Mesendoderm (in vitro differentiated cells): ENCODE measurements around the gene NLRP1.

Source experiments
- DNase-seq: peaks from one replicate; pipeline ENCODE4 v3.0.0; 2013
- H2AK5ac ChIP-seq: 2 replicates; pipeline ENCODE4 v1.6.1; 2013; ENCODE audit warnings: low read length, inconsistent platforms
- H2BK120ac ChIP-seq: 2 replicates; pipeline ENCODE4 v1.6.1; 2013; ENCODE audit warnings: low read depth, mild to moderate bottlenecking, low read length, moderate library complexity, mixed read lengths
- H2BK15ac ChIP-seq: replicated peaks from 2 replicates; pipeline ENCODE4 v1.6.1; 2013; ENCODE audit warnings: low read depth, mild to moderate bottlenecking, moderate library complexity
- H2BK5ac ChIP-seq: 2 replicates; pipeline ENCODE4 v1.6.1; 2013; ENCODE audit warnings: low read length, inconsistent platforms
- H3K18ac ChIP-seq: 2 replicates; pipeline ENCODE4 v1.6.1; 2013; ENCODE audit warnings: mild to moderate bottlenecking, low read length, mixed read lengths
- H3K23ac ChIP-seq: one replicate; pipeline ENCODE4 v1.6.1; 2013; ENCODE audit warnings: low read length
- H3K27ac ChIP-seq: 2 replicates; pipeline ENCODE4 v1.5.1; 2013; ENCODE audit warnings: low read depth, mild to moderate bottlenecking, inconsistent platforms, low read length, moderate library complexity
- H3K27me3 ChIP-seq: 2 replicates; pipeline ENCODE4 v1.6.1; 2013; ENCODE audit warnings: low read length, control low read depth, mild to moderate bottlenecking, inconsistent platforms; ENCODE audit not compliant: insufficient read depth, poor library complexity
- H3K36me3 ChIP-seq: 2 replicates; pipeline ENCODE4 v1.6.1; 2013; ENCODE audit warnings: low read length, inconsistent platforms; ENCODE audit not compliant: control insufficient read depth, insufficient read depth
- H3K4ac ChIP-seq: one replicate; pipeline ENCODE4 v1.6.1; 2013; ENCODE audit warnings: low read depth, mild to moderate bottlenecking, low read length, moderate library complexity
- H3K4me1 ChIP-seq: 2 replicates; pipeline ENCODE4 v1.6.1; 2013; ENCODE audit warnings: low read depth, low read length, inconsistent platforms; ENCODE audit not compliant: control insufficient read depth
- H3K4me2 ChIP-seq: 2 replicates; pipeline ENCODE4 v1.6.1; 2013; ENCODE audit warnings: low read length
- H3K4me3 ChIP-seq: 2 replicates; pipeline ENCODE4 v1.5.1; 2013; ENCODE audit warnings: mild to moderate bottlenecking, low read length
- H3K56ac ChIP-seq: one replicate; pipeline ENCODE4 v1.6.1; 2013; ENCODE audit warnings: low read length
- H3K79me1 ChIP-seq: 2 replicates; pipeline ENCODE4 v1.6.1; 2013; ENCODE audit warnings: low read length, inconsistent platforms
- H3K79me2 ChIP-seq: 2 replicates; pipeline ENCODE4 v1.6.1; 2013; ENCODE audit warnings: mild to moderate bottlenecking, low read length; ENCODE audit not compliant: control insufficient read depth, insufficient read depth
- H3K9ac ChIP-seq: 2 replicates; pipeline ENCODE4 v1.6.1; 2013; ENCODE audit warnings: low read length, inconsistent platforms
- H4K5ac ChIP-seq: one replicate; pipeline ENCODE4 v1.6.1; 2013; ENCODE audit warnings: low read length
- H4K8ac ChIP-seq: one replicate; pipeline ENCODE4 v1.6.1; 2013; ENCODE audit warnings: low read depth, mild to moderate bottlenecking, control low read depth, low read length, moderate library complexity
- WGBS: extraction: QIAGEN DNeasy Blood & Tissue Kit; methylation state at CpG from one replicate; pipeline ENCODE4 v1.1.7; 2013; ENCODE audit warnings: low lambda C conversion rate, missing lambda C conversion rate; ENCODE audit not compliant: insufficient coverage; ENCODE audit errors: extremely low coverage; 5-methylcytosine and 5-hydroxymethylcytosine counted together

The NLRP1 gene

GRCh38 chr17:5544115-5544514 lies 40.2 kb downstream of the NLRP1 start:
- Histone ChIP-seq H3K18ac (no peak overlapping the region), H3K4me1 (peaks cover 5% of the 10 kb centered on the region), H3K4me2 (no peak overlapping the region), H3K4me3 (no peak overlapping the region), H3K79me1 (no peaks in the 10 kb centered on the region), H2BK120ac (no peak overlapping the region), H2BK5ac (no peak overlapping the region), H3K56ac (no peak overlapping the region), H3K23ac (no peak overlapping the region), H3K36me3 (no peaks in the 10 kb centered on the region), H3K4ac (no peak overlapping the region), H4K5ac (no peak overlapping the region), H2AK5ac (no peak overlapping the region), H3K9ac (no peak overlapping the region), H2BK15ac (no peak overlapping the region), H3K79me2 (no peaks in the 10 kb centered on the region), H3K27me3 (no peaks in the 10 kb centered on the region), H3K27ac (no peak overlapping the region), H4K8ac (no peak overlapping the region)
- no peak for DNase-seq
- no CpG with 5 or more reads among the region's 2 CpGs for WGBS

DNA sequence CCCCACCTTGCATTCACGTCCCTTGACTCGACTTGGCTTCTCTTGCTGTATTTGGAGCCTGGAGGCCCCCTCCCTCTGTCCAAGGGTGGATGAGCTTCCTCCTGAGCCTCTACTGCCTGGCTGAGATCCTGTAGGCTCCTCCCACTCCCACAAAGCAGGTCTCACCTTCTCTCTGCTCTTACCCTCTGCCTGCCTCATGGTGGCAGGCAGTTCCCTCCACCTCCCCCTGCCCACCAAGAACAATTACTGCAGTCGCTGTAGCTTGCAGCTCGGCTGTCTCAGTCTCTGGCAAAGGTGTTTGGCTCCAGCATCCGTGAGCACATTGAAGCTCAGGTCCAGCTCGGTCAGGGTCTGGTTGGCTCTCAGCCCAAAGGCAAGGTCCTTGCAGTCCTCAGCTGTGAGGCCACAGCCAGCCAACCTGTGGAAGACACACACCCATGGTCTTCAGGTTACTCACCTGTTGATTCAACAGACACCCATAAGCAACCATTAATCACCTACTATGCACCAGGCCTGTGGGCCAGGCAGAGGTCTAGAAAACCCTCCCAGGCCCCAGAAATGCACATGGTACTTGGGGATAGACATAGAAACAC lies 42.6 kb downstream of the NLRP1 start:
- H3K4me1 ChIP-seq, result peaks cover 5% of the 10 kb centered on the region
- H2BK5ac ChIP-seq, result no peak overlapping the region
- H3K9ac ChIP-seq, result no peak overlapping the region
- no peaks in the 10 kb centered on the region for H3K36me3 ChIP-seq
- H3K4ac ChIP-seq, result no peak overlapping the region
- no peaks in the 10 kb centered on the region for H3K27me3 ChIP-seq
- H3K79me1 ChIP-seq, result no peaks in the 10 kb centered on the region
- no peaks in the 10 kb centered on the region for H3K79me2 ChIP-seq
- WGBS, result no CpG with 5 or more reads among the region's 6 CpGs
- no peak overlapping the region for H2AK5ac ChIP-seq
- H3K56ac ChIP-seq, result no peak overlapping the region
- no peak overlapping the region for H2BK120ac ChIP-seq
- no peak overlapping the region for H3K18ac ChIP-seq
- H3K4me2 ChIP-seq, result no peak overlapping the region
- no peak overlapping the region for H2BK15ac ChIP-seq
- no peak overlapping the region for H3K27ac ChIP-seq
- peak; percentile 84 for DNase-seq
- no peak overlapping the region for H4K8ac ChIP-seq
- no peak overlapping the region for H3K4me3 ChIP-seq
- H3K23ac ChIP-seq, result no peak overlapping the region
- no peak overlapping the region for H4K5ac ChIP-seq

DNA sequence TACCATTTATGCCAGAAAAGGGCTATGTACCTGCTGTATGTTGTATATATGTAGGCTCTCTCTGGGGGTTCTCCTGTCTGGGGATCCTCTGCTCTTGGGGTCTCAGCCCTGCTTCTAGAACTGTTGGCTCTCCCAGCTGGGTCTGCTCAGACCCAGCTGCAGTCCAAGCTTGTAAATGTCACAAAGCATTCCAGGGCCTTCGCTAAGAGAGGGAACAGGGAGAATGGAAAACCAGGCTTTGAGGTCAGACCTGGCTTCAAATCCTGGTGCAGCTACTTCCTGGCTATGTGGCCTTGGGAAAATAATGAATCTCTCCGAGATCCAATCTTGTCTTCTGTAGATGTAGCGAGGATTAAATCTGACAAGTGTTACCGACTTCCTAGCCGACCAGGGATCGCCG lies 44.0 kb downstream of the NLRP1 start:
- Histone ChIP-seq H3K23ac (no peak overlapping the region), H4K8ac (no peak overlapping the region), H3K36me3 (no peaks in the 10 kb centered on the region), H3K4me1 (peaks cover 2% of the 10 kb centered on the region), H4K5ac (no peak overlapping the region), H3K79me2 (no peaks in the 10 kb centered on the region), H2BK120ac (no peak overlapping the region), H2BK15ac (no peak overlapping the region), H3K27me3 (no peaks in the 10 kb centered on the region), H3K18ac (no peak overlapping the region), H2BK5ac (no peak overlapping the region), H2AK5ac (no peak overlapping the region), H3K4me3 (no peak overlapping the region), H3K27ac (no peak overlapping the region), H3K79me1 (no peaks in the 10 kb centered on the region), H3K9ac (no peak overlapping the region), H3K4ac (no peak overlapping the region), H3K56ac (no peak overlapping the region), H3K4me2 (no peak overlapping the region)
- no CpG with 5 or more reads among the region's 7 CpGs for WGBS
- no peak for DNase-seq

GRCh38 chr17:5539286-5539685 lies 45.0 kb downstream of the NLRP1 start:
- H3K27ac ChIP-seq, result no peak overlapping the region
- no peak overlapping the region for H4K8ac ChIP-seq
- no peaks in the 10 kb centered on the region for H3K36me3 ChIP-seq
- peaks cover 2% of the 10 kb centered on the region for H3K4me1 ChIP-seq
- no peak overlapping the region for H2BK15ac ChIP-seq
- no peaks in the 10 kb centered on the region for H3K79me1 ChIP-seq
- H3K79me2 ChIP-seq, result no peaks in the 10 kb centered on the region
- H2BK120ac ChIP-seq, result no peak overlapping the region
- DNase-seq, result no peak
- no peak overlapping the region for H3K23ac ChIP-seq
- H3K56ac ChIP-seq, result no peak overlapping the region
- no peak overlapping the region for H2BK5ac ChIP-seq
- H3K4ac ChIP-seq, result no peak overlapping the region
- H3K27me3 ChIP-seq, result no peaks in the 10 kb centered on the region
- no peak overlapping the region for H3K4me2 ChIP-seq
- H4K5ac ChIP-seq, result no peak overlapping the region
- H2AK5ac ChIP-seq, result no peak overlapping the region
- H3K9ac ChIP-seq, result no peak overlapping the region
- H3K4me3 ChIP-seq, result no peak overlapping the region
- WGBS, result no CpG with 5 or more reads among the region's 8 CpGs
- no peak overlapping the region for H3K18ac ChIP-seq

GRCh38 chr17:5536866-5537650 lies 47.3 kb downstream of the NLRP1 start:
- Histone ChIP-seq H3K9ac (no peak overlapping the region), H3K4ac (no peak overlapping the region), H3K56ac (no peak overlapping the region), H3K4me3 (no peak overlapping the region), H3K18ac (no peak overlapping the region), H3K79me1 (no peaks in the 10 kb centered on the region), H2BK120ac (no peak overlapping the region), H3K4me1 (peaks cover 2% of the 10 kb centered on the region), H3K36me3 (no peaks in the 10 kb centered on the region), H3K27ac (no peak overlapping the region), H3K23ac (no peak overlapping the region), H3K79me2 (no peaks in the 10 kb centered on the region), H4K8ac (no peak overlapping the region), H3K4me2 (no peak overlapping the region), H3K27me3 (no peaks in the 10 kb centered on the region), H2BK15ac (no peak overlapping the region), H2AK5ac (no peak overlapping the region), H2BK5ac (no peak overlapping the region), H4K5ac (no peak overlapping the region)
- DNase-seq, result no peak
- WGBS, result no CpG with 5 or more reads among the region's 11 CpGs
